Mucosa of descending colon (tissue), 3 donors: Measurements from ENCODE around the gene SELENOH. TPM values are rescaled to one million over a fixed set of nuclear protein-coding genes. Genes with fewer than 3 reads are reported as not detected.

ENCODE experiments used
- ATAC-seq: fragments of 200-7000 bp; cut with Tn5 transposase; one replicate; pipeline ENCODE4 v1.9.1; 2020; ENCODE audit warnings: mild to moderate bottlenecking, moderate library complexity
- DNase-seq, 3 donors: peaks; one replicate each; pipeline ENCODE4 v3.0.0-alpha.2; 2020
- H3K36me3 ChIP-seq: fragments of 200-600 bp; one replicate; pipeline ENCODE4 v1.8.0; 2021; ENCODE audit warnings: low read depth, mild to moderate bottlenecking
- H3K4me1 ChIP-seq: fragments of 200-600 bp; one replicate; pipeline ENCODE4 v1.8.0; 2021; ENCODE audit warnings: low read depth, mild to moderate bottlenecking
- H3K4me3 ChIP-seq: fragments of 200-600 bp; one replicate; pipeline ENCODE4 v1.8.0; 2021; ENCODE audit warnings: mild to moderate bottlenecking
- H3K9me3 ChIP-seq: fragments of 200-600 bp; one replicate; pipeline ENCODE4 v1.8.0; 2021; ENCODE audit warnings: mild to moderate bottlenecking
- intact Hi-C, 2 donors: fragments of 100-400 bp; cut with DNase I in 1 of 2; cut with micrococcal nuclease in 1 of 2; formaldehyde crosslinking; loops; one replicate each; pipeline versions ENCODE4 v1.11.0 to v1.11.1; 2022; cut with DNase I, micrococcal nuclease
- total RNA-seq, 3 donors: library from RNA; stranded (reverse); fragmentation: NEBNext Ultra II Directional in 2 of 3; extraction: Animal tissue kit (Norgen Biotek cat#: 25700) in 2 of 3; gene quantifications; one replicate each; pipeline versions ENCODE4 v1.2.1 to v1.2.4, GENCODE V29; 2021 to 2023
- TF ChIP-seq, protein P1 (sequence below): fragments of 200-600 bp; IDR thresholded peaks from one replicate; pipeline ENCODE4 v1.8.0; 2022; ENCODE audit warnings: antibody characterized with exemption, mild to moderate bottlenecking
- donor health status: DM: no; HTN: no; CAD: no; lungs with moderate emphysema.
- donor health status: DM: no; HTN: no; CAD: no.
- donor health status: DM: no; HTN: yes; CAD: no.

The SELENOH gene
- total RNA-seq, 3 donors from 2014 or later = 68.3 to 84.0 (median 79.2) TPM

DNA sequence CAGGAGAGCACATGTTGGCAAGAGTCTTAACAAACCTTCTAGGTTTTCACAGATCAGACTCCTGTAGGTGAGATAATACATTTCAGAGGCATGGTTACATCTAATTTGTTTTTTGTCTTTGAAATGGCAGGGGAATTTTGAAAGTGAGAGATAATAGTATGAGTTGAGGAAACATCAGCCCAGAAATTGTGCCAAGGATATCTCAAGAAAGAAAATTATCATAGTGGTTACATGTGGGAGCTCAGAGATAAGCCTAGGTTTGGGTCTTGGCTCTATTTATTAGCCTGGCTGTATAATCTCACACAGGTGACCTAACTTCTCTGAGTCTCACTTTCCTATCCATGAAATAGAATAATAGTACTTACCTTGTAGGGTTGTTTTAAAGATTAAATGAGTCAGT lies 9.9 kb downstream of the SELENOH start:
- intact Hi-C loops = no loop called here

DNA sequence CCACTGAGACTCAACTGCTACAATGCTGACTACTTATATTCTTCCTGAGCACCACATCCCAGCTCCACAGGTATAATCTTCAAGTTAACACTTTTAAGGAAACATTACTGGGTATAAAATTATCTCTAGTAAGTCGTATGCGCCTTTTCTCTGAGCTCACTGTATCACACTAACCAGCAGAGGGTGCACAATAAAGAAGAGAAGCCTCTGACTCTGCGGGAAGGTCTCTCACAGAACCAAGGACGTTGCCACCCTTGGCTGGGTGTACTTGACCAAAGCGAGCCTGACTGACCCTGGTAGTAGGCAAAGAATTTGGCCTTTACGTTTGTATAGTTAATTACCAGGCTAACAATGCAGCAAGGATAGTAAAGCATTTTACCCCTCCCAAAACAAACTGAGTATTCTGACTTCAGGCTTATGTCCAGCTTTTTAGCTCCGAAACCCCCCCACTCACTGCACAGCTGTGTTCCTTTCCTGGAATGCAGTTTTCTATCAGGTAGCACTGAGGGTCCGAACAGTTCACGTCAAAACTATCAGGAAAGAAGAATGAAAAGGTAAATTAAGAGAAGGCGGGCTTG lies 10.5 kb downstream of the SELENOH start, which contains the start of gene BTBD18:
Gene BTBD18 (minus strand): TSS at position 144 of the 578 bp plus-strand sequence. CDS start 631 bp downstream, outside the sequence.
- Histone ChIP-seq H3K4me1 (peaks cover 6% of the 10 kb centered on the region), H3K4me3 (no peak within 1 kb of the TSS), H3K9me3 (no peaks in the 10 kb centered on the region), H3K36me3 (no peaks in the 10 kb centered on the region)
- ATAC-seq (peak; percentile 96), DNase-seq (peak in 1 of 3 donors; percentile 67)
- intact Hi-C loops = no loop called here
- TF ChIP-seq, protein P1, sequence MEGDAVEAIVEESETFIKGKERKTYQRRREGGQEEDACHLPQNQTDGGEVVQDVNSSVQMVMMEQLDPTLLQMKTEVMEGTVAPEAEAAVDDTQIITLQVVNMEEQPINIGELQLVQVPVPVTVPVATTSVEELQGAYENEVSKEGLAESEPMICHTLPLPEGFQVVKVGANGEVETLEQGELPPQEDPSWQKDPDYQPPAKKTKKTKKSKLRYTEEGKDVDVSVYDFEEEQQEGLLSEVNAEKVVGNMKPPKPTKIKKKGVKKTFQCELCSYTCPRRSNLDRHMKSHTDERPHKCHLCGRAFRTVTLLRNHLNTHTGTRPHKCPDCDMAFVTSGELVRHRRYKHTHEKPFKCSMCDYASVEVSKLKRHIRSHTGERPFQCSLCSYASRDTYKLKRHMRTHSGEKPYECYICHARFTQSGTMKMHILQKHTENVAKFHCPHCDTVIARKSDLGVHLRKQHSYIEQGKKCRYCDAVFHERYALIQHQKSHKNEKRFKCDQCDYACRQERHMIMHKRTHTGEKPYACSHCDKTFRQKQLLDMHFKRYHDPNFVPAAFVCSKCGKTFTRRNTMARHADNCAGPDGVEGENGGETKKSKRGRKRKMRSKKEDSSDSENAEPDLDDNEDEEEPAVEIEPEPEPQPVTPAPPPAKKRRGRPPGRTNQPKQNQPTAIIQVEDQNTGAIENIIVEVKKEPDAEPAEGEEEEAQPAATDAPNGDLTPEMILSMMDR = peak; percentile 25

More for the DNA sequence above, 9.9 kb downstream of the SELENOH start:
- H3K4me3 ChIP-seq = no peak overlapping the region
- peaks cover 6% of the 10 kb centered on the region for H3K4me1 ChIP-seq
- no peak for DNase-seq
- TF ChIP-seq, protein P1 = no peak
- no peaks in the 10 kb centered on the region for H3K36me3 ChIP-seq
- no peaks in the 10 kb centered on the region for H3K9me3 ChIP-seq
- no peak for ATAC-seq

DNA sequence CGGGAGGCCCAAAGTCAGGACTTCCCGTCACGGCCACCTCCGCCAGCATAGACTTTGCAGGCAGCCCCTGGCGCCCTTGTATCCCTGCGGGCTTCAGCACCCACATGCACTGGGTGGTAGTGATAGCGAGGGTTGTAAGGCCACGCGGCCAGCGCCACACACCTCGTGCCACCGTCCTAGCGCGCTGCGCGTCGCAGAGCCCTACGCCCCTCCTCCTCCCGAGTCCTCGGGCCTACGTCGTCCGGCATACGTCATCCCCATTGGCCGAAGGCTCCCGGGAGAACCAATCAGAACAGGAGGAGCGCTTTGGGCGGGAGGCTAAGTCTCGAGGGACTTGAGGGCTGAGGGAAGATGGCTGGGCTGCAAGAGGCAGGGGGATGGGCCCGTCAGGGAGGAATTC lies 11.7 kb downstream of the SELENOH start:
- ATAC-seq (no peak), DNase-seq (no peak)
- no peaks in the 10 kb centered on the region for H3K36me3 ChIP-seq
- no peaks in the 10 kb centered on the region for H3K9me3 ChIP-seq
- intact Hi-C loops = no loop called here
- TF ChIP-seq, protein P1 = no peak
- no peak overlapping the region for H3K4me3 ChIP-seq
- peaks cover 6% of the 10 kb centered on the region for H3K4me1 ChIP-seq

DNA sequence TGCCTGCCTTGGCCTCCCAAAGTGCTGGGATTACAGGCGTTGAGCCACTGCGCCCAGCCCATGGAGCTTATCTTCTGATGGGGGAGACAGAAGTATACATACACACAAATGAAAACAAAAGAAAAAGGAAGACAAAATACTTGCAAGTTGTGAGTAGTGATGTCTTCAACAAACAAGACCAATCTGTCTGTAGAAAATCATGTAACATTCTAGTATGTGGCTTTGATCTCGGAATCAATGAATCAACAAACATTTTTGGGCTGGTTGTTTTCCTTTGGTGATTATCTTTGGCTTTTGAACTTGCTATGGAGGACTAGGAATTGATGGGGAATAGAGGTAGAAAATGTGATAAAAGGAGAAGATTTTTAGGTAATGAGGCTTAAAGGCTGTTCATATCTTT lies 16.9 kb downstream of the SELENOH start:
- no peak for DNase-seq
- Histone ChIP-seq H3K36me3 (no peaks in the 10 kb centered on the region), H3K9me3 (no peaks in the 10 kb centered on the region), H3K4me1 (no peaks in the 10 kb centered on the region), H3K4me3 (no peak overlapping the region)
- TF ChIP-seq, protein P1 = no peak
- no peak for ATAC-seq
- intact Hi-C loops = no loop called here

DNA sequence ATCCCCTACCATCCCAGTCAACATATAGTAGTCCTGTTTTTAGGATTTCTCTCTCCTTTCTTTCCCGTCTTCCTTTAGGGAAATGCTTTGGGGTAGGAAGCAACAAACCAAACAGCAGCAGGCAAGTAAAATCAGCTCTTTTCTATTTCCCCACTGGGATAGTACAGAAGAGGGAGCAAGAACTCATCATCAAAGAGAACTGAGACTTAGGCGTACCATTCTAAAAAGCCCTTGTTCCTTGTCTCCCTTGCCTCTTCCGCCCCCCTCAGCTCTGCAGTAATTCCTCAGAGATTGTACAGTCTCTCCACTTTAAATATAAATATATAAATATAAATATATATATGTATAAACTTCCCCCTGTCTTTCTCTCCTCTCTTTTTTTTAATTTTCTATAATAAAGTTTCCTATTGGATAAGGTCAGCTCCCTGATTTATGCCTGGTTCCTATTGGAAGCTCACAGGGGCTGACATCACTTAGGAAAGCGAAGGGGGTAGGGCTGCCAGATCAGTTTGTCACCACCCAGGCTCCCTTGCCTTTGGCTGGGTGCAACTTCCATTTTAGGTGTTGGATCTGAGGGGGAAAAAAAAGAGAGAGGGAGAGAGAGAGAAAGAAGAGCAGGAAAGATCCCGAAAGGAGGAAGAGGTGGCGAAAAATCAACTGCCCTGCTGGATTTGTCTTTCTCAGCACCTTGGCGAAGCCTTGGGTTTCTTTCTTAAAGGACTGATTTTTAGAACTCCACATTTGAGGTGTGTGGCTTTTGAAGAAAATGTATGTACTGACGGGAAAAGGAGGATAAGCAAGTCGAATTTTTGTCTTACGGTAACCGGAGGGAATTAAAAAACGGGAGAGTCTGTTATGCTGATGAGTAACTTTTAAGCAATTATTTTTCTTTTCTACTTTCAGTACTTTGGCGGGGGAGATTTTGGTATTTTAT lies 20.3 kb downstream of the SELENOH start, which contains the start of gene CTNND1:
Gene CTNND1 (plus strand): TSS at position 502 of the 934 bp plus-strand sequence. CDS start 29,677 bp downstream, outside the sequence.
- H3K36me3 ChIP-seq = no peaks in the 10 kb centered on the region
- TF ChIP-seq, protein P1 = no peak
- no peaks in the 10 kb centered on the region for H3K9me3 ChIP-seq
- H3K4me1 ChIP-seq = peaks cover 15% of the 10 kb centered on the region
- ATAC-seq (peak; percentile 95), DNase-seq (peak; percentile 81 to 92 (median 84))
- peak within 1 kb of the TSS; percentile 31 for H3K4me3 ChIP-seq
- intact Hi-C loops = loop anchor here in 1 of 2 donors (5.0 kb wide), 1 partner anchor 36 kb away; no protein-coding TSS in a partner anchor
